Loucy (cell line): ENCODE results near the gene IFT80.

Experiments
- EZH2phosphoT487 ChIP-seq: fragments of 200-600 bp; IDR thresholded peaks from 2 replicates; pipeline ENCODE4 v1.6.1; 2018; ENCODE audit warnings: antibody characterized with exemption, mild to moderate bottlenecking, moderate library complexity, borderline replicate concordance
- TF ChIP-seq, protein P1 (sequence below): fragments of 200-600 bp; sonication (generic); conservative IDR thresholded peaks from 2 replicates; pipeline ENCODE4 v1.5.1; 2014; ENCODE audit warnings: mild to moderate bottlenecking, antibody characterized with exemption, low read length

DNA sequence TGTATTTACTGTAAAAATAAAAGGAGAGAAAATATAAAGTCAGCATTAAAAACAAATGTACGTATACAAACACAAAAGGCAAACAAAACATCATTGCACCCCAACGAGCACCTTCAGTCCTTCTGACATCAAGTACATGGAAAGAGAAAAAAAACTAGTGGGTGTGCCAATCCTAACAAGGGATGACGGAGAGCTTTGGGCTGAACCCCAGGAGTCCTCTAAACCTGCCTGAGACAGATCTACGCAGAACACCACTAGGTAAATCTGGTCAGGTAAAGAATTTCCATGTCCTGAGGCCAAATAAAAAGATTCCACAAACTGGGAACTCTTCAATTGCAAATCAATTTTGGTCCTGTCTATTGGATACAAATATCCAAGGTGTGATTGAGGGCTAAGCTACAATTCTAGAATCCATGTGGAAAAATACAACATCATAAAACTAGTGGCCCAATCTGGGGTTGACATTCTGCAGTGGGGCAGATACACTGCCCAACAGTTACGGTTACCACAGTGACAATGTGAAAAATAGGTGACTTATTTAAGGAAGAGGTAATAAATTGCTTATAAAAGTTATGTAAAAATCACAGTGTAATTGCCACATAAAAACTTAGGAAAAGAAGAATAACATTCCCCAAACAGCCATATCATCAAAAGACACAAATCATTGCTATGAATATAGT is 14.2 kb downstream of the IFT80 start:
- TF ChIP-seq, protein P1, sequence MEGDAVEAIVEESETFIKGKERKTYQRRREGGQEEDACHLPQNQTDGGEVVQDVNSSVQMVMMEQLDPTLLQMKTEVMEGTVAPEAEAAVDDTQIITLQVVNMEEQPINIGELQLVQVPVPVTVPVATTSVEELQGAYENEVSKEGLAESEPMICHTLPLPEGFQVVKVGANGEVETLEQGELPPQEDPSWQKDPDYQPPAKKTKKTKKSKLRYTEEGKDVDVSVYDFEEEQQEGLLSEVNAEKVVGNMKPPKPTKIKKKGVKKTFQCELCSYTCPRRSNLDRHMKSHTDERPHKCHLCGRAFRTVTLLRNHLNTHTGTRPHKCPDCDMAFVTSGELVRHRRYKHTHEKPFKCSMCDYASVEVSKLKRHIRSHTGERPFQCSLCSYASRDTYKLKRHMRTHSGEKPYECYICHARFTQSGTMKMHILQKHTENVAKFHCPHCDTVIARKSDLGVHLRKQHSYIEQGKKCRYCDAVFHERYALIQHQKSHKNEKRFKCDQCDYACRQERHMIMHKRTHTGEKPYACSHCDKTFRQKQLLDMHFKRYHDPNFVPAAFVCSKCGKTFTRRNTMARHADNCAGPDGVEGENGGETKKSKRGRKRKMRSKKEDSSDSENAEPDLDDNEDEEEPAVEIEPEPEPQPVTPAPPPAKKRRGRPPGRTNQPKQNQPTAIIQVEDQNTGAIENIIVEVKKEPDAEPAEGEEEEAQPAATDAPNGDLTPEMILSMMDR, result no peak
- no peak for TF ChIP-seq EZH2phosphoT487
